HepG2 (cell line): Measurements from ENCODE around the gene SIRT7. TPM values are rescaled to one million over a fixed set of nuclear protein-coding genes. Genes with fewer than 3 reads are reported as not detected.

Experiments
- AGO2 ChIP-seq: fragments of 200-400 bp; formaldehyde crosslinking; optimal IDR thresholded peaks from 2 replicates; pipeline ENCODE3; 2017; ENCODE audit warnings: mild to moderate bottlenecking, low read depth, low read length, moderate library complexity
- ATF7-NPFF ChIP-seq: sonication (generic); formaldehyde crosslinking; IDR thresholded peaks from 2 replicates; pipeline ENCODE4 v1.8.1; 2023; ENCODE audit warnings: mild to moderate bottlenecking, low read depth, missing genetic modification reagents, moderate library complexity
- CHD4 ChIP-seq: fragments of 200-600 bp; sonication (generic); IDR thresholded peaks from 2 replicates; pipeline ENCODE4 v1.7.0; 2017; ENCODE audit warnings: mild to moderate bottlenecking, low read length, borderline replicate concordance
- HES4 ChIP-seq: sonication (generic); formaldehyde crosslinking; IDR thresholded peaks from 2 replicates; pipeline ENCODE4 v1.9.0; 2021; ENCODE audit warnings: mild to moderate bottlenecking, missing genetic modification reagents, borderline replicate concordance
- HNRNPK ChIP-seq: fragments of 200-400 bp; formaldehyde crosslinking; IDR thresholded peaks from 2 replicates; pipeline ENCODE4 v1.6.1; 2018; ENCODE audit warnings: low read length, low read depth, moderate library complexity, mild to moderate bottlenecking; ENCODE audit not compliant: poor library complexity, severe bottlenecking
- HNRNPL ChIP-seq: fragments of 200-400 bp; formaldehyde crosslinking; IDR thresholded peaks from 2 replicates; pipeline ENCODE4 v1.6.1; 2017; ENCODE audit warnings: mild to moderate bottlenecking, low read depth, low read length
- IRF2 ChIP-seq: IDR thresholded peaks from 2 replicates; pipeline ENCODE4 v1.6.1; 2018; ENCODE audit warnings: missing genetic modification reagents, missing compliant biosample characterization
- KDM5A ChIP-seq: fragments of 200-600 bp; sonication (generic); IDR thresholded peaks from 2 replicates; pipeline ENCODE4 v1.7.0; 2018; ENCODE audit warnings: antibody characterized with exemption, mild to moderate bottlenecking, low read length, borderline replicate concordance
- RNF2 ChIP-seq: fragments of 450-650 bp; conservative IDR thresholded peaks from 2 replicates; pipeline ENCODE4 v1.6.1; 2016; ENCODE audit warnings: low read depth
- RNF219 ChIP-seq: sonication (generic); formaldehyde crosslinking; IDR thresholded peaks from 2 replicates; pipeline ENCODE4 v1.5.0; 2020; ENCODE audit warnings: mild to moderate bottlenecking, missing genetic modification reagents
- SETDB1 ChIP-seq: sonication (generic); formaldehyde crosslinking; IDR thresholded peaks from 2 replicates; pipeline ENCODE4 v1.5.1; 2020; ENCODE audit warnings: missing genetic modification reagents, mild to moderate bottlenecking, borderline replicate concordance
- ZBTB21 ChIP-seq: sonication (generic); formaldehyde crosslinking; IDR thresholded peaks from 2 replicates; pipeline ENCODE4 v1.4.0; 2020; ENCODE audit warnings: missing genetic modification reagents
- ZNF180 ChIP-seq: sonication (generic); formaldehyde crosslinking; IDR thresholded peaks from 2 replicates; pipeline ENCODE4 v1.4.0; 2020; ENCODE audit warnings: low read depth, missing genetic modification reagents, borderline replicate concordance
- ZNF263 ChIP-seq: sonication (generic); formaldehyde crosslinking; IDR thresholded peaks from 2 replicates; pipeline ENCODE4 v1.4.0; 2020; ENCODE audit warnings: missing genetic modification reagents
- ZNF451 ChIP-seq: sonication (generic); formaldehyde crosslinking; IDR thresholded peaks from 2 replicates; pipeline ENCODE4 v1.5.0; 2020; ENCODE audit warnings: mild to moderate bottlenecking, missing genetic modification reagents
- ZNF605 ChIP-seq: sonication (generic); formaldehyde crosslinking; IDR thresholded peaks from 2 replicates; pipeline ENCODE4 v1.8.0; 2022; ENCODE audit warnings: mild to moderate bottlenecking, missing genetic modification reagents
- ZNF704 ChIP-seq: sonication (generic); formaldehyde crosslinking; IDR thresholded peaks from 2 replicates; pipeline ENCODE4 v1.8.1; 2023; ENCODE audit warnings: mild to moderate bottlenecking, inconsistent platforms, moderate library complexity, missing genetic modification reagents, borderline replicate concordance
- ZNF770 ChIP-seq: sonication (generic); formaldehyde crosslinking; IDR thresholded peaks from 2 replicates; pipeline ENCODE4 v1.5.0; 2020; ENCODE audit warnings: mild to moderate bottlenecking, missing genetic modification reagents
- polyA plus RNA-seq, 8 experiments: library from polyadenylated mRNA; depleted of rRNA in 3 of 8; stranded (reverse) in 7 of 8; unstranded in 1 of 8; fragments of >200 nt; fragmentation: Illumina TruSeq in 4 of 8; extraction: Trizol in 4 of 8; gene quantifications; 2 replicates each; pipeline versions ENCODE4 v1.2.1 to v1.2.3, GENCODE V29; 2011 to 2016; ENCODE audit warnings: low read depth in 4 of 8, missing spikeins in 1 of 8, mixed read lengths in 1 of 8; ENCODE audit not compliant: insufficient read depth in 1 of 8
- total RNA-seq, 5 experiments: library from RNA; depleted of rRNA; stranded (reverse); fragments of >200 nt; fragmentation: Illumina TruSeq; extraction: Trizol; gene quantifications; 2 replicates each; pipeline ENCODE4 v1.2.3, GENCODE V29; 2016; ENCODE audit warnings: low read depth in 1 of 5
- TF ChIP-seq, protein P1 (sequence below): sonication (generic); formaldehyde crosslinking; IDR thresholded peaks from 2 replicates; pipeline ENCODE4 v1.4.0; 2020; ENCODE audit warnings: mild to moderate bottlenecking, missing genetic modification reagents
- TF ChIP-seq, protein P2 (sequence below): sonication (generic); formaldehyde crosslinking; IDR thresholded peaks from 2 replicates; pipeline ENCODE4 v1.4.0; 2020; ENCODE audit warnings: mild to moderate bottlenecking, missing genetic modification reagents

Gene SIRT7
- total and polyA plus RNA-seq, 2 of the 13 experiments (the other 11 are each of a cell fraction or from before 2014, with no cell fraction given): 8.3 to 24.8 TPM

GRCh38 chr17:81870131-81870980, 47.6 kb downstream of the SIRT7 start (continued):
- TF ChIP-seq SETDB1 (CRISPR knock-in tag) (no peak), ZNF605 (CRISPR knock-in tag) (no peak), ZNF704 (CRISPR knock-in tag) (0 out of 2 replicates have a peak, but pooled peaks have one; percentile 80), ZBTB21 (0 out of 2 replicates have a peak, but pooled peaks have one; percentile 36), ZNF451 (CRISPR knock-in tag) (0 out of 2 replicates have a peak, but pooled peaks have one; percentile 39), HNRNPL (peak; percentile 48; the same call in 1 of the 2 replicates), ZNF180 (CRISPR knock-in tag) (no peak), HNRNPK (no peak), CHD4 (no peak), RNF219 (no peak), AGO2 (peak; percentile 13), ZNF770 (CRISPR knock-in tag) (no peak; the same call in 1 of the 2 replicates), RNF2 (no peak; the same call in 1 of the 2 replicates), HES4 (CRISPR knock-in tag) (peak; percentile 80; the same call in 1 of the 2 replicates), ZNF263 (CRISPR knock-in tag) (0 out of 2 replicates have a peak, but pooled peaks have one; percentile 15), IRF2 (no peak), ATF7-NPFF (peak; percentile 74; the same call in 1 of the 2 replicates), KDM5A (0 out of 2 replicates have a peak, but pooled peaks have one; percentile 29)
- TF ChIP-seq, protein P1, sequence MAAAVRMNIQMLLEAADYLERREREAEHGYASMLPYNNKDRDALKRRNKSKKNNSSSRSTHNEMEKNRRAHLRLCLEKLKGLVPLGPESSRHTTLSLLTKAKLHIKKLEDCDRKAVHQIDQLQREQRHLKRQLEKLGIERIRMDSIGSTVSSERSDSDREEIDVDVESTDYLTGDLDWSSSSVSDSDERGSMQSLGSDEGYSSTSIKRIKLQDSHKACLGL (CRISPR knock-in tag): peak; percentile 29; the same call in 1 of the 2 replicates
- TF ChIP-seq, protein P2, sequence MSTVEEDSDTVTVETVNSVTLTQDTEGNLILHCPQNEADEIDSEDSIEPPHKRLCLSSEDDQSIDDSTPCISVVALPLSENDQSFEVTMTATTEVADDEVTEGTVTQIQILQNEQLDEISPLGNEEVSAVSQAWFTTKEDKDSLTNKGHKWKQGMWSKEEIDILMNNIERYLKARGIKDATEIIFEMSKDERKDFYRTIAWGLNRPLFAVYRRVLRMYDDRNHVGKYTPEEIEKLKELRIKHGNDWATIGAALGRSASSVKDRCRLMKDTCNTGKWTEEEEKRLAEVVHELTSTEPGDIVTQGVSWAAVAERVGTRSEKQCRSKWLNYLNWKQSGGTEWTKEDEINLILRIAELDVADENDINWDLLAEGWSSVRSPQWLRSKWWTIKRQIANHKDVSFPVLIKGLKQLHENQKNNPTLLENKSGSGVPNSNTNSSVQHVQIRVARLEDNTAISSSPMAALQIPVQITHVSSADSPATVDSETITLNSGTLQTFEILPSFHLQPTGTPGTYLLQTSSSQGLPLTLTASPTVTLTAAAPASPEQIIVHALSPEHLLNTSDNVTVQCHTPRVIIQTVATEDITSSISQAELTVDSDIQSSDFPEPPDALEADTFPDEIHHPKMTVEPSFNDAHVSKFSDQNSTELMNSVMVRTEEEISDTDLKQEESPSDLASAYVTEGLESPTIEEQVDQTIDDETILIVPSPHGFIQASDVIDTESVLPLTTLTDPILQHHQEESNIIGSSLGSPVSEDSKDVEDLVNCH (CRISPR knock-in tag): no peak
